ENCODE data around the gene CACNA1B. TPM values are rescaled to one million over a fixed set of nuclear protein-coding genes. Genes with fewer than 3 reads are reported as not detected.

The CACNA1B gene
- total and polyA plus RNA-seq, 2 of the 13 experiments (the other 11 are each of a cell fraction or from before 2014, with no cell fraction given) = under 0.01 to 0.04 TPM

DNA sequence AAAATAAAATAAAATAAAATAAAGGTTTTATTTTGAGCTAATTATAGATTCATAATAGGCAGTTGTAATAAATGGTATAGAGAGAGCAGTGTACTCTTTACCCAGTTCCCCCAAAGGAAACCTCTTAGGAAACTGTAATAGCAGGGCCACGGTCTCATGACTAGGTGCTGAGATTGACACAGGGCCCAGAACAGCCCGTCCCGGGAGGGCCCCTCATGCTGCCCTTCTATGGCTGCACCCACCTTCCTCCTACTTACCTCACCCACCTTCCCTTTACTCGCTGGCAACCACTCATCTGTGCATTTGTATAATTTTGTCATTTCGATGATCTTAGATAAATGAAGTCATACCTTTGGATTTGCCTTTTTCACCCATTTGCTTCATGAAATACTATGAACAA, 16.1 kb downstream of the CACNA1B start (continued):
- TF ChIP-seq, protein P1, sequence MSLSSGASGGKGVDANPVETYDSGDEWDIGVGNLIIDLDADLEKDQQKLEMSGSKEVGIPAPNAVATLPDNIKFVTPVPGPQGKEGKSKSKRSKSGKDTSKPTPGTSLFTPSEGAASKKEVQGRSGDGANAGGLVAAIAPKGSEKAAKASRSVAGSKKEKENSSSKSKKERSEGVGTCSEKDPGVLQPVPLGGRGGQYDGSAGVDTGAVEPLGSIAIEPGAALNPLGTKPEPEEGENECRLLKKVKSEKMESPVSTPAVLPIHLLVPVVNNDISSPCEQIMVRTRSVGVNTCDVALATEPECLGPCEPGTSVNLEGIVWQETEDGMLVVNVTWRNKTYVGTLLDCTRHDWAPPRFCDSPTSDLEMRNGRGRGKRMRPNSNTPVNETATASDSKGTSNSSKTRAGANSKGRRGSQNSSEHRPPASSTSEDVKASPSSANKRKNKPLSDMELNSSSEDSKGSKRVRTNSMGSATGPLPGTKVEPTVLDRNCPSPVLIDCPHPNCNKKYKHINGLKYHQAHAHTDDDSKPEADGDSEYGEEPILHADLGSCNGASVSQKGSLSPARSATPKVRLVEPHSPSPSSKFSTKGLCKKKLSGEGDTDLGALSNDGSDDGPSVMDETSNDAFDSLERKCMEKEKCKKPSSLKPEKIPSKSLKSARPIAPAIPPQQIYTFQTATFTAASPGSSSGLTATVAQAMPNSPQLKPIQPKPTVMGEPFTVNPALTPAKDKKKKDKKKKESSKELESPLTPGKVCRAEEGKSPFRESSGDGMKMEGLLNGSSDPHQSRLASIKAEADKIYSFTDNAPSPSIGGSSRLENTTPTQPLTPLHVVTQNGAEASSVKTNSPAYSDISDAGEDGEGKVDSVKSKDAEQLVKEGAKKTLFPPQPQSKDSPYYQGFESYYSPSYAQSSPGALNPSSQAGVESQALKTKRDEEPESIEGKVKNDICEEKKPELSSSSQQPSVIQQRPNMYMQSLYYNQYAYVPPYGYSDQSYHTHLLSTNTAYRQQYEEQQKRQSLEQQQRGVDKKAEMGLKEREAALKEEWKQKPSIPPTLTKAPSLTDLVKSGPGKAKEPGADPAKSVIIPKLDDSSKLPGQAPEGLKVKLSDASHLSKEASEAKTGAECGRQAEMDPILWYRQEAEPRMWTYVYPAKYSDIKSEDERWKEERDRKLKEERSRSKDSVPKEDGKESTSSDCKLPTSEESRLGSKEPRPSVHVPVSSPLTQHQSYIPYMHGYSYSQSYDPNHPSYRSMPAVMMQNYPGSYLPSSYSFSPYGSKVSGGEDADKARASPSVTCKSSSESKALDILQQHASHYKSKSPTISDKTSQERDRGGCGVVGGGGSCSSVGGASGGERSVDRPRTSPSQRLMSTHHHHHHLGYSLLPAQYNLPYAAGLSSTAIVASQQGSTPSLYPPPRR (CRISPR knock-in tag; IDR thresholded peaks at IDR 0.05; ENCODE audit: borderline replicate concordance) = no peak
- TF ChIP-seq HNRNPH1 (optimal IDR thresholded peaks at IDR 0.05; ENCODE audit: low read depth, low read length) (no peak), JDP2 (CRISPR knock-in tag; IDR thresholded peaks at IDR 0.05; ENCODE audit: borderline replicate concordance) (no peak), ZNF703 (CRISPR knock-in tag; IDR thresholded peaks at IDR 0.05; ENCODE audit: borderline replicate concordance) (no peak), ZNF7 (CRISPR knock-in tag; IDR thresholded peaks at IDR 0.05) (no peak)

DNA sequence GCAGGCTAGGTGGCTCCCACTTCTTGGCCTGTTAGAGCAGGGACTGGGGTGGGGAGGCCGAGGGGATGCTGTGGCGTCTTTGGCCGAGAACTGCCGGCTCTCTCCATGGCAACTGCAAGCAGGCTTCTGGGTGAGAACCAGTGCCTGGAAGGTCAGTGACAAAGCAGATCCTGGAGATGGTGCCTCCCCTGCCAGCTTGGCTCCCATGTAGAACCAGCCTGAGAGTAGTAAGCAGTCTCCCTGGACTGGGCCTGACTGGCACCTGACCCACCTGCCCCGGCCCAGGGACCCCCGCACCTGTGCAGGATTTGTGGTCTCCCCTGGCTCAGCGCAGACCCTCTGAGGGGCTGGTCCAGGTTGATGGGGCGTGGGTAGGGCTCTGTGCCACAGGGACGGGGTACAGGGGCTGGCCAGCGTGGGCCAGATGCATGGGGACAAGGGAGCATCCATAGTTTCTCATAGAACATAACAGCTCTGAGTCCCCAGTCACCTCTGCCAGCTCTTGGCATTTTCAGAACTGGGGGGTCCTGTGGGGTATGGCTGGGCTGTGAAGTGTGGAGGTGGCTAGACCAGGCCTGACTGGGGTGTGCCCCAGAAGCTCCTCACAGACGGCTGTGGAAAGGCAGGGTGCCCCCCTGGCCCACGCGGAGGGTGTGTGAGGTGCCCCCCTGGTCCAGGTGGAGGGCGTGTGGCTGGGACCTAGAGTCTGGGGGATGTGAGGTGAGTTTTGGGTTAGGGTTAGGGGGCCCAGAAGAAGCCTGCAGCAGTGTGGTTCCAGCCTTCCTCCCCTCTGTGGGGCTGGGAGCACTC, 22.2 kb downstream of the CACNA1B start:
- Histone ChIP-seq H3K79me2 (ENCODE audit: insufficient read depth, low read length) (no peaks in the 10 kb centered on the region), H4K20me1 (ENCODE audit: insufficient read depth, low read length) (no peaks in the 10 kb centered on the region), H3K36me3 (replicated peaks in 1 of 2; ENCODE audit: control insufficient read depth in 1 of 2, insufficient read depth in 2 of 2, low read length in 2 of 2) (no peaks in the 10 kb centered on the region), H3K27me3 (ENCODE audit: control insufficient read depth in 1 of 2, insufficient read depth in 2 of 2, low read length in 2 of 2) (peaks cover 5 to 20% of the 10 kb centered on the region in 2 experiments; a peak in 3 of 5 replicates), H3K9ac (ENCODE audit: insufficient read depth, low read depth, low read length) (no peak overlapping the region), H3K9me3 (ENCODE audit: low read length) (no peaks in the 10 kb centered on the region), H3K4me3 (replicated peaks in 1 of 3; ENCODE audit: insufficient read depth in 1 of 3, low read depth in 2 of 3, low read length in 3 of 3) (no peak overlapping the region), H3K4me2 (ENCODE audit: low read depth, low read length) (no peak overlapping the region), H3K4me1 (ENCODE audit: insufficient read depth, low read length) (no peaks in the 10 kb centered on the region), H2AFZ (ENCODE audit: low read length) (no peak overlapping the region), H3K27ac (ENCODE audit: extremely low read length, insufficient read depth, low read length) (no peak overlapping the region)
- in situ Hi-C loops (cut with HindIII; ENCODE audit: extremely low pct_ligation_motif_present, low pct_unique_long_range_greater_than_20kb) = no loop called here
- ATAC-seq (no peak; the same call in 2 of the 3 replicates), DNase-seq (ENCODE audit: low spot score) (no peak), FAIRE-seq (no peak)
- TF ChIP-seq SIN3A (IDR thresholded peaks at IDR 0.05; ENCODE audit: borderline replicate concordance, low read depth, low read length) (no peak), PRPF4 (IDR thresholded peaks at IDR 0.05; ENCODE audit: low read depth, low read length, poor library complexity, severe bottlenecking) (no peak)
- TF ChIP-seq, protein P2, sequence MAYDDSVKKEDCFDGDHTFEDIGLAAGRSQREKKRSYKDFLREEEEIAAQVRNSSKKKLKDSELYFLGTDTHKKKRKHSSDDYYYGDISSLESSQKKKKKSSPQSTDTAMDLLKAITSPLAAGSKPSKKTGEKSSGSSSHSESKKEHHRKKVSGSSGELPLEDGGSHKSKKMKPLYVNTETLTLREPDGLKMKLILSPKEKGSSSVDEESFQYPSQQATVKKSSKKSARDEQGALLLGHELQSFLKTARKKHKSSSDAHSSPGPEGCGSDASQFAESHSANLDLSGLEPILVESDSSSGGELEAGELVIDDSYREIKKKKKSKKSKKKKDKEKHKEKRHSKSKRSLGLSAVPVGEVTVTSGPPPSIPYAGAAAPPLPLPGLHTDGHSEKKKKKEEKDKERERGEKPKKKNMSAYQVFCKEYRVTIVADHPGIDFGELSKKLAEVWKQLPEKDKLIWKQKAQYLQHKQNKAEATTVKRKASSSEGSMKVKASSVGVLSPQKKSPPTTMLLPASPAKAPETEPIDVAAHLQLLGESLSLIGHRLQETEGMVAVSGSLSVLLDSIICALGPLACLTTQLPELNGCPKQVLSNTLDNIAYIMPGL (CRISPR knock-in tag; IDR thresholded peaks at IDR 0.05; ENCODE audit: borderline replicate concordance in 1 of 2, low read depth in 1 of 2) = no peak
- ChIA-PET CTCF (ENCODE audit: low intra/inter-chr PET ratio, low total read pairs) (no interaction called here), POLR2A (no interaction called here)
- intact Hi-C loops (cut with micrococcal nuclease; ENCODE audit: unreplicated experiment) = no loop called here
- no TSS peak for BruUV-seq (replicated peaks)
- WGBS (ENCODE audit: low lambda C conversion rate) = 100% methylated on average over 1 of the region's 14 CpGs

Measured in HepG2 (cell line).